ENCODE data around the gene SCN9A.

DNA sequence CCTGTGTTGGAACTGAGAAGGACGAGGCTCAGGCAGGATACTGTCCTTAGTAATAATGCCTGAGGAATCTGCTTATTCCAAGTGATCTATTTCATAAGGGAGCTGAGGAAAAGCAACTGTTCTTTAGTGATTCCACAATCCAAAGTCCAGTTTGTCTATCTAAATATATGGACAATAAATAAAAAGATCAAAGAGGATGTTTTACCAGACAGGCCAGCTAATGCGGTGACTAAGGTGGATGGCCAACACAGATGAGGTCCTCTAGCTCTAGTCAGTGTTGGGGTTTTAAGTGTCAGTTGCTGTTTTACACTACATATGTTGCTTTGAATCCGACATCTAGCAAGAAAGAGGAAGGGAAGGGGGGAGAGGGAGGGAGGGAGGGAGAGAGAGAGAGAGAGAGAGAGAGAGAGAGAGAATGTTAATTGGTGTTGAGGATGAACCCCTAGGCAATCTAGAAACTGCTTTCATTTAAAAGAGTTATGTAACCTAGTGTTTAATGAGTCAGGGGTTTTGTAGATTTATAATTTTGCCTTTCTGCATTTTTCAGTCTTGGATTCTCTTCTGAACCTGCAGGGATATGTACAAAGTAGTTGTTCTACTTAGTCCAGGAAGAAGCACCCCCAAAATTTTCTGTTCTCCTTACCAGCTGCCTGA is 220.9 kb downstream of the SCN9A start:
- TF ChIP-seq, protein P1, sequence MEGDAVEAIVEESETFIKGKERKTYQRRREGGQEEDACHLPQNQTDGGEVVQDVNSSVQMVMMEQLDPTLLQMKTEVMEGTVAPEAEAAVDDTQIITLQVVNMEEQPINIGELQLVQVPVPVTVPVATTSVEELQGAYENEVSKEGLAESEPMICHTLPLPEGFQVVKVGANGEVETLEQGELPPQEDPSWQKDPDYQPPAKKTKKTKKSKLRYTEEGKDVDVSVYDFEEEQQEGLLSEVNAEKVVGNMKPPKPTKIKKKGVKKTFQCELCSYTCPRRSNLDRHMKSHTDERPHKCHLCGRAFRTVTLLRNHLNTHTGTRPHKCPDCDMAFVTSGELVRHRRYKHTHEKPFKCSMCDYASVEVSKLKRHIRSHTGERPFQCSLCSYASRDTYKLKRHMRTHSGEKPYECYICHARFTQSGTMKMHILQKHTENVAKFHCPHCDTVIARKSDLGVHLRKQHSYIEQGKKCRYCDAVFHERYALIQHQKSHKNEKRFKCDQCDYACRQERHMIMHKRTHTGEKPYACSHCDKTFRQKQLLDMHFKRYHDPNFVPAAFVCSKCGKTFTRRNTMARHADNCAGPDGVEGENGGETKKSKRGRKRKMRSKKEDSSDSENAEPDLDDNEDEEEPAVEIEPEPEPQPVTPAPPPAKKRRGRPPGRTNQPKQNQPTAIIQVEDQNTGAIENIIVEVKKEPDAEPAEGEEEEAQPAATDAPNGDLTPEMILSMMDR (IDR thresholded peaks at IDR 0.05), result no peak
- no peak for TF ChIP-seq POLR2A (IDR thresholded peaks at IDR 0.05)

Data from adrenal gland (tissue), 5 donors.